Heart left ventricle (tissue), 13 donors: Measurements from ENCODE around the gene EID1.

Source experiments
- CTCF ChIP-seq, 12 donors: fragments of 200-600 bp; sonication (generic) in 4 of 12; IDR thresholded peaks; one replicate each; pipeline versions ENCODE4 v1.5.0 to v1.8.0; 2018 to 2022; ENCODE audit warnings: antibody characterized with exemption in 12 of 12, mild to moderate bottlenecking in 5 of 12
- POLR2A ChIP-seq, 2 donors: fragments of 450-650 bp; IDR thresholded peaks; one replicate each; pipeline ENCODE4 v1.6.1; 2017; ENCODE audit warnings: antibody characterized with exemption in 2 of 2, mild to moderate bottlenecking in 2 of 2, moderate library complexity in 2 of 2
- donor health status: ischemic (EF 13 %, LVEDD 7.1; RV severe dilation, severe dysfunction).
- donor health status: DM: no; HTN: yes; CAD: no.
- donor health status: DM: no; HTN: no; CAD: no.
- donor health status: ischemic (EF 25% LVEDD 6.9; RV normal size, moderate dysfunction).
- donor health status: ischemic (EF 25% LVEDD 5.7; RV mildly dilated, moderate dysfunction).
- donor health status: ischemic (EF 35%, LVEDD 5.7; RV mildly dilated, moderate dysfunction).
- donor health status: nonischemic (EF 11% LVEDD 7.7; RV severe dilation, severe dysfunction).
- donor health status: DM: yes; HTN: yes; CAD: no.
- donor health status: PGD.
- donor health status: ischemic (EF 29% LVEDD 5.4; RV normal size, mild dysfunction).
- donor health status: nonischemic (EF 23%, LVEDD 6.1; RV moderate dilation, normal function).

- TF ChIP-seq CTCF (IDR thresholded peaks at IDR 0.05) (no peak), POLR2A (IDR thresholded peaks at IDR 0.05) (no peak)
These were observed 27.3 kb downstream of the EID1 start for GRCh38 chr15:48905216-48905615.
